SU-DHL-6 (cell line): Measurements from ENCODE around the gene CXCR6.

ENCODE experiments used
- CTCF ChIP-seq: fragments of 200-600 bp; sonication (generic); IDR thresholded peaks from one replicate; pipeline ENCODE4 v1.5.1; 2017; ENCODE audit warnings: antibody characterized with exemption, mild to moderate bottlenecking, low read length, moderate library complexity; ENCODE audit not compliant: insufficient read depth, poor library complexity, severe bottlenecking
- EZH2phosphoT487 ChIP-seq: fragments of 200-600 bp; sonication (generic), shearing (Covaris generic); conservative IDR thresholded peaks from 2 replicates; pipeline ENCODE4 v1.6.1; 2018; ENCODE audit warnings: mild to moderate bottlenecking, antibody characterized with exemption, low read length, moderate library complexity, mixed read lengths

- TF ChIP-seq CTCF: no peak
- TF ChIP-seq EZH2phosphoT487: no peak
Observed at GRCh38 chr3:45992821-45993221, 49.6 kb downstream of the CXCR6 start.
